ENCODE measurements around the gene TNRC18.

Gene TNRC18

GRCh38 chr7:5428478-5429252 lies 5.0 kb upstream of the TNRC18 start:
- peak; percentile 84 for DNase-seq (ENCODE audit: low read depth)

GRCh38 chr7:5426226-5426475 lies 2.5 kb upstream of the TNRC18 start:
- DNase-seq (ENCODE audit: low read depth): peak; percentile 77

- peak; percentile 84 for DNase-seq (ENCODE audit: low read depth)
Measured at GRCh38 chr7:5425507-5426225, 2.0 kb upstream of the TNRC18 start.

- no peak for DNase-seq (ENCODE audit: low read depth)
Measured at GRCh38 chr7:5424749-5425506, 1.3 kb upstream of the TNRC18 start.

DNA sequence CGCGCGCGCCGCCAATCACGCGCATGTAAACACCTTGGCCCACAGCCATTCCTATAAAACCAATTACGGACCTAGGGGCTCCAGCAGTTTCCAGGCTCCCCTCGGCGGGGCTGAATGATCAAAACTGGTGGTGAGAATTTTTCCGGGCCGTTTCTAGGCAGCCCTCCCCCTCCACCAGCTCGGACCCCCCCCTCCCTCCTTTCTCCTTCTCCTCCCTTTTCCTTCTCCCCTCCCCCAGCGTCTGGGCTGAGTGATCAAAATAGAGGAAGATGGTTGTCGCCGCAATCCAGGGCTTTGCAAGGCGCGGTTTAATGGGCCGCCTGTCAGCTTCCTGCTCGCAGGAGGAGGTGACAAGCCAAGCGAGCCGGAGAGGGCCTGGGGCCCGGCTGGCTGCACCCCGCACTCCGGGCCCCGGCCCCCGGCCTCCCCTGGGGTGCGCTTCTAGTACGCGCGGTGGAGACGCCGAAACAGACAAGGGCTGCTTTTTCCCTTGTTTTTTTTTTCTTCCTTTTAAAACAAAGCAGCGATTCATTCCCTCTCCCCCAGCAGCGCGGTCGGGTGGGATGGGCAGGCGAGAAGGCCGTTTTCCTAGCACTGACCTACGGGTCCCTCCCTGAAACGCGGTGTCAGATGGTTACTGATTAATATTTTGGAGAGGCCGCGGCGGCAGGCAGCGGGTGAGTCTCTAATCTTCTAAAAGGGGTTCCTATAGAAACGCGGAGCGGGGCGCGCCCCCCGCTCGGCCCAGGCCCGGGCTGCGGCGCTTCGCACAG lies 528 bp upstream of the TNRC18 start:
- DNase-seq (ENCODE audit: low read depth): peak; percentile 100

- DNase-seq (ENCODE audit: low read depth): no peak
Measured at GRCh38 chr7:5422396-5423305, 983 bp downstream of the TNRC18 start.

- DNase-seq (ENCODE audit: low read depth): peak; percentile 65
Measured at GRCh38 chr7:5421714-5422395, 1.8 kb downstream of the TNRC18 start.

DNA sequence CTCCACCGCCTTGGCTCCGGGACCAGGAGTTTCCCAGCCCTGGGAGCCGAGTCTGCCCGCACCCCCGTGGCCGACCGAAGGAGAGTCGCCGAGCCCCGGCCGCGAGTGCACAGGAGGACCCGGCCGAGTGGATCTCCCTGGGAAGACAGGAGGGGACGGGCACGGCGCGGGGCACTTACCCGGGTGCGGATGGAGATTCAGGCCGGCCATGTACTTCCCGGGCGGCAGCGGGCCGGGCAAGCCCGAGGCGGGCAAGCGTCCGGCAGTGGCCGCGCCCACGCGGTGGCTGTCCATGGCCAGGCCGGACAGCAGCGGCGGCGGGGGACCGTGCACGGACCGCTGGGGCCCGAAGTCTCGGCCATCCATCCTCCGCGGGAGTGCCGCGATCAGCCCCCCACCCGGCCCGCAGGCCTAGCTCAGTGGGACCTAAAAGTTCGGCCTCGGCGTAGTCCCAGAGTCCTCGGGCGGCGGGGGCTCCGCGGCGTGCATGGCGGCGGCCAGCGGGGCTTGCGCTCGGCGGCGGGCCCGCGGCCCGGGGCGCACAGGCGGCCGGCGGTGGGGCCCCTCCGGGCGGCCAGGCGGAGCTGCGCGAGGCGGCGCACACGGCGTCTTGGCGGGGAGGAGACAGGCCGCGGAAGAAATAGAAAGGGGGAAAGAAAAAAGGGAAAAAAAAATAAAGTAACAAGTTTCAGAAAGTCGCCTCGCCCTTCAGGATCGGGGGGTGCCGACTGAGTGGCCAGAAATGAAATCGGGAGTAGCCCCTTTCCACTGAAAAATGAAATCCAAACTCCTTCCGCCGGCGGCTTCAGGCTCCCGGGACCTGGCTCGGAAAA lies 2.5 kb downstream of the TNRC18 start:
- DNase-seq (ENCODE audit: low read depth): no peak

GRCh38 chr7:5420067-5420880 lies 3.4 kb downstream of the TNRC18 start:
- DNase-seq (ENCODE audit: low read depth): no peak

GRCh38 chr7:5419539-5420066 lies 4.0 kb downstream of the TNRC18 start:
- no peak for DNase-seq (ENCODE audit: low read depth)

DNA sequence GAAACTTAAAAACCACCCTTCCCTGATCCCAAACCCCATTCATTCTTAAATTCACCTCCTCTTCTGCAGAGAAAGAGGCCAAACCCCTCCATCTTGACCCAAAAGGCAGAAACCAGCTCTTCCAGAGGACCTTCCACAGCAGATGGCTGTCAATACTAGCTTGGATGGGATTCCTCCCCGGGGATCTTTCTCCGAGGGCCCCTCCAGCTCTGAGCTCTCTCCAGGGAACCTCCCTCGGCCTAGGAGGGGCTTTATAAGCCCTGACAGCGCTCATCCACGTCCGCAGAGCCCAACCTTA lies 5.4 kb downstream of the TNRC18 start:
- no peak for DNase-seq (ENCODE audit: low read depth)

DNA sequence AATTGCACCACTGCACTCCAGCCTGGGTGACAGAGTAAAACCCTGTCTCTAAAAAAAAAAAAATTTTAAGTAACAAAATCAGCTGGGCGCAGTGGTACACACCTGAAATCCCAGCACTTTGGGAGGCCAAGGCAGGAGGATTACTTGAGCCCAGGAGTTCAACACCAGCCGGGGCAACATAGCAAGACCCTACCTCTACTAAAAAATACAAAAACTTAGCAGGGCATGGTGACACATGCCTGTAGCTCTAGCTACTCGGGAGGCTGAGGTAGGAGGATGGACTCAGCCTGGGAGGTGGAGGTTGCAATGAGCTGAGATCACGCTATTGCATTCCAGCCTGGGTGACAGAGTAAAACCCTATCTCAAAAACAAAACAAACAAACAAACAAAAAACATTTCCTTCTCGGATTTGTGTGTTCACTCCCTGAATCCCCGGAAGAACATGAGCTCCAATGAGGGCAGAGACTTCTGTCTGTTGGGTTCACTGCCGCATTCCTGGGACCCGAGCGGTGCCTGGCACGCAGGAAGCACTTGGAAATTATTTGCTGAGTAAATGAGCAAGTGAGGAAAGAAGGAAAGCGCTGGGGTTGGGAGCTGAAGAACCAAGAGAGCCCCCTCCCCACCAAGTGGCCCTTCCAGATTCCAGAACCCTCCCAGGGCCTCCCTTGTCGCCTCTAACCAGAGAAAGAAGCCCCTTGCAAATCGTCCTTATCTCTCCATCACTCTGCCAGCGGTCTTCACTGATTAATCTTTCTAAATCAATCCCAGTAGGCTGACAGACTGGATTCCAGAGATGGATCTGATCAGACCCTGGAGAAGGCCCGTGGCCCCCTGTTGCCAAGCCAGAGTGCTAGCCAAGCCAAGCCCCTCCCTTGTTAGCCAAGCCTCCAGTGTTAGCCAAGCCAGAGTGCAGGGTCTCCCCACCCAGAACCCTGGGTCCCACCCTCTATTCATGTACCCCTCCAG lies 6.2 kb downstream of the TNRC18 start:
- no peak for DNase-seq (ENCODE audit: low read depth)

GRCh38 chr7:5414916-5415315 lies 8.7 kb downstream of the TNRC18 start:
- no peak for DNase-seq (ENCODE audit: low read depth)

- no peak for DNase-seq (ENCODE audit: low read depth)
Measured at GRCh38 chr7:5413449-5413786, 10.2 kb downstream of the TNRC18 start.

DNA sequence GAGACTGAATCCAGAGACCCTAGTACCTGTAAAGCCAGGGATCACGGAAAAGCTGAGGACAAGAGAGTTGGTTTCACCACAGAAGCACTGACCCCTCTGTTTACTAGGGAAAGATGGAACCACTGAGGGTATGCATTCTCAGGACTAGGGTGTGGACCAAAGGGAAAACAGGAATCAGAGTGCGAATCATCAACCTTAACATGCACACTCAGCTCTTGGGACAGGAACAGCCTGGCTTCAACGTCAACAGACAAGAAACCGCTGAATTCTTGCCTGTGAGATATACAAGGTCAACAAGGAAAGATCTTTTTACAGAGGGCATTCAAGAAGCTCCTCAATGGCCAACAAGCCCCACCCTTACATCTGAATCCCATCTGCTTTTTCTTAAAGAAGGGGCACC lies 14.9 kb downstream of the TNRC18 start:
- no peak for DNase-seq (ENCODE audit: low read depth)

- no peak for DNase-seq (ENCODE audit: low read depth)
Measured at GRCh38 chr7:5406957-5407945, 16.4 kb downstream of the TNRC18 start.

DNA sequence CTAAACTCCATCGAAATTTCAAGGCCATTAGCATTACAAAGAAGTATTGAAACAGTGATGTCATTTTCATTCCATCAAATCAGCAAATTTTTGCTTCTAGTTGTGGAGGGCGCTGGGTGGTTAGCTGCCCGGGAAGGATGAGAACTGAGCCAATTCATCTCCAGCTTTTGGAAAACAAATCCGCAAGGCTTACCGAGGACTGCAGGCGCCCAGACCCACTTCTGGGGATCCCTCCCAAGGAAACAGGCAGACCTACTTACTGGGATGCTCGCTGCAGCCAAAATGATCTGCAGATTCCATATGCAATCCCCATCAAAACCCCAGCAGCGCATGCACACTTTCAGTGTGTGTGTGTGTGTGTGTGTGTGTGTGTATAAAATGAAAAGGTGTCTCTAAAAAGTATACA lies 19.2 kb downstream of the TNRC18 start:
- DNase-seq (ENCODE audit: low read depth): no peak
